B cell (primary cell): Measurements from ENCODE around the gene TRABD2B. TPM values are rescaled to one million over a fixed set of nuclear protein-coding genes. Genes with fewer than 3 reads are reported as not detected.

ENCODE experiments used
- ATAC-seq: fragments of 200-7000 bp; cut with Tn5 transposase; one replicate; pipeline ENCODE4 v1.10.0; 2021; ENCODE audit warnings: low read depth, mild to moderate bottlenecking, moderate number of reproducible peaks, moderate library complexity
- CTCF ChIA-PET: fragments of 350-600 bp; sonication (Branson Sonifier 250); formaldehyde crosslinking; loops from one replicate; lab custom pipeline; 2021; ENCODE audit warnings: antibody characterized with exemption, inconsistent platforms; lab: Charles Lee
- POLR2A ChIA-PET: fragments of 350-600 bp; sonication (Branson Sonifier 250); formaldehyde crosslinking; loops from one replicate; lab custom pipeline; 2021; ENCODE audit warnings: antibody characterized with exemption; lab: Charles Lee
- DNase-seq: peaks from one replicate; pipeline ENCODE4 v3.0.0; 2013
- H2AFZ ChIP-seq: 2 replicates; pipeline ENCODE4 v1.6.1; 2012; ENCODE audit warnings: mild to moderate bottlenecking, low read depth, low read length; ENCODE audit not compliant: insufficient read depth, poor library complexity, severe bottlenecking
- H3K27ac ChIP-seq, 2 donors: 1 replicate in 1 of 2; 2 replicates in 1 of 2; pipeline ENCODE4 v1.5.1; 2012 to 2013; ENCODE audit warnings: low read length in 2 of 2, mild to moderate bottlenecking in 2 of 2, moderate library complexity in 1 of 2
- H3K27me3 ChIP-seq, 4 experiments: fragments of 200-600 bp in 1 of 4; sonication (generic) in 1 of 4; replicated peaks in 1 of 4; 1 replicate in 2 of 4; 2 replicates in 2 of 4; pipeline versions ENCODE4 v1.6.1 to v1.7.0; 2013 to 2016; ENCODE audit warnings: low read length in 3 of 4, mild to moderate bottlenecking in 2 of 4, mixed read lengths in 1 of 4, moderate library complexity in 1 of 4; ENCODE audit not compliant: insufficient read depth in 4 of 4, control insufficient read depth in 3 of 4; ENCODE audit errors: control extremely low read depth in 1 of 4
- H3K36me3 ChIP-seq, 2 experiments: replicated peaks in 1 of 2; 1 replicate in 1 of 2; 2 replicates in 1 of 2; pipeline versions ENCODE4 v1.6.1 to v1.7.1; 2013; ENCODE audit warnings: low read length in 1 of 2; ENCODE audit not compliant: insufficient read depth in 2 of 2, control insufficient read depth in 1 of 2; ENCODE audit errors: control extremely low read depth in 1 of 2, extremely low read depth in 1 of 2
- H3K4me1 ChIP-seq, 2 donors: fragments of 200-600 bp in 1 of 2; sonication (generic) in 1 of 2; 1 replicate in 1 of 2; 2 replicates in 1 of 2; pipeline versions ENCODE4 v1.5.1 to v1.6.1; 2013 to 2017; ENCODE audit warnings: low read length in 2 of 2; ENCODE audit not compliant: control insufficient read depth in 2 of 2, insufficient read depth in 2 of 2
- H3K4me2 ChIP-seq: replicated peaks from 2 replicates; pipeline ENCODE3; 2012; ENCODE audit warnings: mild to moderate bottlenecking, low read depth, low read length; ENCODE audit not compliant: poor library complexity, severe bottlenecking
- H3K4me3 ChIP-seq, 5 experiments: fragments of 200-600 bp in 1 of 5; sonication (generic) in 1 of 5; 1 replicate in 3 of 5; 2 replicates in 2 of 5; pipeline versions ENCODE4 v1.5.1 to v1.7.0; 2011 to 2016; ENCODE audit warnings: low read length in 4 of 5, mild to moderate bottlenecking in 4 of 5, low read depth in 2 of 5, control low read depth in 1 of 5, moderate library complexity in 1 of 5; ENCODE audit not compliant: insufficient read depth in 1 of 5; ENCODE audit errors: control extremely low read depth in 1 of 5, extremely low read depth in 1 of 5
- H3K79me2 ChIP-seq: fragments of 200-600 bp; sonication (generic); one replicate; pipeline ENCODE4 v1.6.0; 2016; ENCODE audit warnings: low read length; ENCODE audit not compliant: control insufficient read depth, insufficient read depth
- H3K9ac ChIP-seq: fragments of 200-600 bp; sonication (generic); 2 replicates; pipeline ENCODE4 v1.6.1; 2017; ENCODE audit warnings: mild to moderate bottlenecking, low read length, moderate library complexity
- H3K9me3 ChIP-seq, 3 donors: one replicate each; pipeline versions ENCODE4 v1.6.1 to v1.7.1; 2013; ENCODE audit warnings: low read length in 2 of 3; ENCODE audit not compliant: control insufficient read depth in 2 of 3, insufficient read depth in 1 of 3; ENCODE audit errors: control extremely low read depth in 1 of 3
- H4K20me1 ChIP-seq: 2 replicates; pipeline ENCODE4 v1.6.0; 2012; ENCODE audit warnings: mild to moderate bottlenecking, low read length; ENCODE audit not compliant: insufficient read depth, control insufficient read depth, poor library complexity, severe bottlenecking
- H3K27ac Mint-ChIP-seq: one replicate; pipeline ENCODE4 v1.8.0; 2021; ENCODE audit warnings: mixed read lengths
- H3K27me3 Mint-ChIP-seq: one replicate; pipeline ENCODE4 v1.8.0; 2021; ENCODE audit warnings: mixed read lengths
- H3K4me1 Mint-ChIP-seq: one replicate; pipeline ENCODE4 v1.8.0; 2021; ENCODE audit warnings: mixed read lengths
- H3K4me3 Mint-ChIP-seq: one replicate; pipeline ENCODE4 v1.8.0; 2021; ENCODE audit warnings: mixed read lengths
- H3K9me3 Mint-ChIP-seq: one replicate; pipeline ENCODE4 v1.8.0; 2022; ENCODE audit warnings: mixed read lengths; ENCODE audit not compliant: insufficient read depth
- EZH2 ChIP-seq: IDR thresholded peaks from 2 replicates; pipeline ENCODE4 v1.6.1; 2012; ENCODE audit warnings: borderline replicate concordance, low read depth, mild to moderate bottlenecking, moderate library complexity, low read length; ENCODE audit not compliant: insufficient read depth, poor library complexity, severe bottlenecking
- WGBS: methylation state at CpG from one replicate; pipeline ENCODE4 v1.1.5; 2013; ENCODE audit warnings: missing lambda C conversion rate; ENCODE audit not compliant: insufficient coverage; 5-methylcytosine and 5-hydroxymethylcytosine counted together
- intact Hi-C: fragments of 100-400 bp; cut with micrococcal nuclease; formaldehyde crosslinking; loops from one replicate; pipeline ENCODE4 v1.10.0; 2022
- polyA plus RNA-seq: library from polyadenylated mRNA; depleted of rRNA; stranded (reverse); fragments of >200 nt; gene quantifications from 2 replicates; pipeline ENCODE4 v1.2.3, GENCODE V29; 2012
- total RNA-seq, 2 donors: library from RNA; stranded (reverse); fragments of 120-200 nt in 1 of 2; gene quantifications; 1 replicate in 1 of 2; 2 replicates in 1 of 2; pipeline versions ENCODE4 v1.2.3 to v1.2.4, GENCODE V29; 2013 to 2022
- TF ChIP-seq, protein P1 (sequence below): fragments of 200-600 bp; IDR thresholded peaks from one replicate; pipeline ENCODE4 v1.8.0; 2022; ENCODE audit warnings: antibody characterized with exemption, mild to moderate bottlenecking

TRABD2B gene
- total and polyA plus RNA-seq, 2 donors (not counting 1 experiment from before 2014, with no cell fraction given): not detected

DNA sequence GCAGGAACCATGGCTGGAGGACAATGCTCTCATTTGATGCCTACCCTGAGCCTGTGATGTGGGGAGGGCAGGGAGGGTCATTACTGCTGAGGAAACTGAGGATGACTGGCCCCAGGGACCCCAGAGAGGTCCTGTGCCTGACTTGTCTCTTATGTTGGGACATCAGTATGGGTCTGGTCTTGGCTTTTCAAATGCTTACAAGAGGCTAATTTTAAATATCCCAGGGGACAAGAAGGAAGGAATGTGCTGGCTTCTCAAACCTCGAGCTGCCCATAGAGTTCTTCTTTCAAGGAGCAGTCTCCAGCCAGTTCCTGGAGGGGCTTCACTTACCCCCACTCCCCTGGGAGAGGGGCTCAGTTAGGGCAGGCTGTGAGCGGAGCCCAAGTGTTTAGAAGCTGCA is 168.2 kb downstream of the TRABD2B start:
- Histone ChIP-seq H3K79me2 (no peaks in the 10 kb centered on the region), H3K4me3 (no peak overlapping the region), H3K9me3 (no peaks in the 10 kb centered on the region), H3K9ac (no peak overlapping the region), H3K27ac (no peak overlapping the region), H3K36me3 (no peaks in the 10 kb centered on the region), H3K4me1 (no peaks in the 10 kb centered on the region), H3K4me2 (no peak overlapping the region), H2AFZ (no peak overlapping the region), H3K27me3 (peaks cover 0 to 2% (median 0%) of the 10 kb centered on the region in 4 experiments), H4K20me1 (no peaks in the 10 kb centered on the region)
- TF ChIP-seq, protein P1, sequence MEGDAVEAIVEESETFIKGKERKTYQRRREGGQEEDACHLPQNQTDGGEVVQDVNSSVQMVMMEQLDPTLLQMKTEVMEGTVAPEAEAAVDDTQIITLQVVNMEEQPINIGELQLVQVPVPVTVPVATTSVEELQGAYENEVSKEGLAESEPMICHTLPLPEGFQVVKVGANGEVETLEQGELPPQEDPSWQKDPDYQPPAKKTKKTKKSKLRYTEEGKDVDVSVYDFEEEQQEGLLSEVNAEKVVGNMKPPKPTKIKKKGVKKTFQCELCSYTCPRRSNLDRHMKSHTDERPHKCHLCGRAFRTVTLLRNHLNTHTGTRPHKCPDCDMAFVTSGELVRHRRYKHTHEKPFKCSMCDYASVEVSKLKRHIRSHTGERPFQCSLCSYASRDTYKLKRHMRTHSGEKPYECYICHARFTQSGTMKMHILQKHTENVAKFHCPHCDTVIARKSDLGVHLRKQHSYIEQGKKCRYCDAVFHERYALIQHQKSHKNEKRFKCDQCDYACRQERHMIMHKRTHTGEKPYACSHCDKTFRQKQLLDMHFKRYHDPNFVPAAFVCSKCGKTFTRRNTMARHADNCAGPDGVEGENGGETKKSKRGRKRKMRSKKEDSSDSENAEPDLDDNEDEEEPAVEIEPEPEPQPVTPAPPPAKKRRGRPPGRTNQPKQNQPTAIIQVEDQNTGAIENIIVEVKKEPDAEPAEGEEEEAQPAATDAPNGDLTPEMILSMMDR: no peak
- no peak for TF ChIP-seq EZH2
- Mint-ChIP-seq H3K27me3 (peaks cover 4% of the 10 kb centered on the region), H3K27ac (no peak overlapping the region), H3K4me1 (no peaks in the 10 kb centered on the region), H3K9me3 (no peaks in the 10 kb centered on the region), H3K4me3 (no peak overlapping the region)
- intact Hi-C loops: no loop called here
- CTCF ChIA-PET: no interaction called here
- WGBS: 56% methylated on average over 2 of the region's 2 CpGs
- POLR2A ChIA-PET: no interaction called here
- DNase-seq (no peak), ATAC-seq (no peak)

DNA sequence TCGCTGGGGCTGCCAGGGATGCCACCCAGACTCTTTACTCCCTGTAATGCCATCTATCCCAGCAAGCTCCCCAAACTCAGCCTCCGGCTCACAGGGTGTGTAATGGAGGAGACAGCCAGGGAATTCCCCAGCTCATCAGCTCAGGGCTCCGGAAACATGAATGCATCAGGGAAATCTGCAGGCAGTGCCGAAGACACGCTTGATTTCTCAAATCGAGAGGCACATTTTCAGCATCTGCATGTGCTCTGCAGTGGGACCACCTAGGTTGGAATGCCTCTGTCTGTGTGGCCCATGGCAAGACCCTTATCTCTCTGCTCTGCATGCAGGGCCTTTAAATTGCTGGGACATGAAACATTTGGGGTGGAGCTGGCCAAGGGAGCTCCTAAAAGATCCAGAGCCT is 170.1 kb downstream of the TRABD2B start:
- Histone ChIP-seq H3K27me3 (peaks cover 0 to 2% (median 0%) of the 10 kb centered on the region in 4 experiments), H3K27ac (no peak overlapping the region)

More for the DNA sequence above, 170.1 kb downstream of the TRABD2B start:
- 93% methylated on average over 5 of the region's 6 CpGs for WGBS
- DNase-seq (no peak), ATAC-seq (no peak)
- H3K9ac ChIP-seq: no peak overlapping the region
- H3K4me3 ChIP-seq: no peak overlapping the region
- no peaks in the 10 kb centered on the region for H4K20me1 ChIP-seq
- no peaks in the 10 kb centered on the region for H3K36me3 ChIP-seq
- CTCF ChIA-PET: no interaction called here
- Mint-ChIP-seq H3K9me3 (no peaks in the 10 kb centered on the region), H3K27ac (no peak overlapping the region), H3K27me3 (peaks cover 10% of the 10 kb centered on the region), H3K4me3 (no peak overlapping the region), H3K4me1 (no peaks in the 10 kb centered on the region)
- no peaks in the 10 kb centered on the region for H3K4me1 ChIP-seq
- no peak overlapping the region for H2AFZ ChIP-seq
- H3K79me2 ChIP-seq: no peaks in the 10 kb centered on the region
- intact Hi-C loops: no loop called here
- no peaks in the 10 kb centered on the region for H3K9me3 ChIP-seq
- POLR2A ChIA-PET: no interaction called here
- no peak overlapping the region for H3K4me2 ChIP-seq
- TF ChIP-seq, protein P1: no peak
- no peak for TF ChIP-seq EZH2
